ENCODE results near the gene PDXP. TPM values are rescaled to one million over a fixed set of nuclear protein-coding genes. Genes with fewer than 3 reads are reported as not detected.

PDXP gene
- total and polyA plus RNA-seq, 2 of the 13 experiments (the other 11 are each of a cell fraction or from before 2014, with no cell fraction given): 58.2 to 70.6 TPM

DNA sequence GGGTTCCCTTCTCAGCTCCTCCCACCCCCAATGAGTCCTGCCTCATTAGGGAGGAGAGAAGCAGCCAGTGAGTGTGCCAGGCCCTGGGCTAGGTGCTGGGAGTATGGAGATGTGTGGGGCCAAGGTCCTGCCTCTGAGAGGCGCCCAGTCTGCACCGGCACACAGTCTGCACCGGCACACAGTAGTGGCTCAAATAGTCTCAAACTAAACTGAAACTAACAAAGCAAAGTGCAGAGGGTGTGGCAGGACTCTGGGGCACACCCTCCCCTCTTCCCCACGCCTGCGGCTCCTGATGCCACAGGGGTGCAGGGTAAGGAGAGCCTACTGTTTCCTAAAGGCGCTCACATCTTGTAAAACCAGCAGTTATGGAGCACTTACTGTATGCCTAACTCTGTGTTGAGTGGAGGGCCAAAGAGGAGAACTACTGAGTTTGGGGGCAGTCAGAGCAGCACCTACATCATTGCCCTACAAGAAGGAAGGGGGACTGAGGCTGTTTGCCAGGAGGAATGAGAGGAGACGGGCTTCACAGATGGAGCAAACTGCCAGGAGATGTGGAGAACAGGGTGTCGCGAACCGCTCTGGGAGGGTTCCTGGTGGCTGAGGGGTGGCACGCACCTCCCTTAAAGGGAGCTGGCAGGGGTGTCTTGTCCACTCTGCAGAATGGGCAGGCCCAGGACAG is 20.0 kb upstream of the PDXP start (continued):
- TF ChIP-seq, protein P1, sequence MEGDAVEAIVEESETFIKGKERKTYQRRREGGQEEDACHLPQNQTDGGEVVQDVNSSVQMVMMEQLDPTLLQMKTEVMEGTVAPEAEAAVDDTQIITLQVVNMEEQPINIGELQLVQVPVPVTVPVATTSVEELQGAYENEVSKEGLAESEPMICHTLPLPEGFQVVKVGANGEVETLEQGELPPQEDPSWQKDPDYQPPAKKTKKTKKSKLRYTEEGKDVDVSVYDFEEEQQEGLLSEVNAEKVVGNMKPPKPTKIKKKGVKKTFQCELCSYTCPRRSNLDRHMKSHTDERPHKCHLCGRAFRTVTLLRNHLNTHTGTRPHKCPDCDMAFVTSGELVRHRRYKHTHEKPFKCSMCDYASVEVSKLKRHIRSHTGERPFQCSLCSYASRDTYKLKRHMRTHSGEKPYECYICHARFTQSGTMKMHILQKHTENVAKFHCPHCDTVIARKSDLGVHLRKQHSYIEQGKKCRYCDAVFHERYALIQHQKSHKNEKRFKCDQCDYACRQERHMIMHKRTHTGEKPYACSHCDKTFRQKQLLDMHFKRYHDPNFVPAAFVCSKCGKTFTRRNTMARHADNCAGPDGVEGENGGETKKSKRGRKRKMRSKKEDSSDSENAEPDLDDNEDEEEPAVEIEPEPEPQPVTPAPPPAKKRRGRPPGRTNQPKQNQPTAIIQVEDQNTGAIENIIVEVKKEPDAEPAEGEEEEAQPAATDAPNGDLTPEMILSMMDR (CRISPR knock-in tag; IDR thresholded peaks at IDR 0.05): peak; percentile 54
- TF ChIP-seq, protein P2, sequence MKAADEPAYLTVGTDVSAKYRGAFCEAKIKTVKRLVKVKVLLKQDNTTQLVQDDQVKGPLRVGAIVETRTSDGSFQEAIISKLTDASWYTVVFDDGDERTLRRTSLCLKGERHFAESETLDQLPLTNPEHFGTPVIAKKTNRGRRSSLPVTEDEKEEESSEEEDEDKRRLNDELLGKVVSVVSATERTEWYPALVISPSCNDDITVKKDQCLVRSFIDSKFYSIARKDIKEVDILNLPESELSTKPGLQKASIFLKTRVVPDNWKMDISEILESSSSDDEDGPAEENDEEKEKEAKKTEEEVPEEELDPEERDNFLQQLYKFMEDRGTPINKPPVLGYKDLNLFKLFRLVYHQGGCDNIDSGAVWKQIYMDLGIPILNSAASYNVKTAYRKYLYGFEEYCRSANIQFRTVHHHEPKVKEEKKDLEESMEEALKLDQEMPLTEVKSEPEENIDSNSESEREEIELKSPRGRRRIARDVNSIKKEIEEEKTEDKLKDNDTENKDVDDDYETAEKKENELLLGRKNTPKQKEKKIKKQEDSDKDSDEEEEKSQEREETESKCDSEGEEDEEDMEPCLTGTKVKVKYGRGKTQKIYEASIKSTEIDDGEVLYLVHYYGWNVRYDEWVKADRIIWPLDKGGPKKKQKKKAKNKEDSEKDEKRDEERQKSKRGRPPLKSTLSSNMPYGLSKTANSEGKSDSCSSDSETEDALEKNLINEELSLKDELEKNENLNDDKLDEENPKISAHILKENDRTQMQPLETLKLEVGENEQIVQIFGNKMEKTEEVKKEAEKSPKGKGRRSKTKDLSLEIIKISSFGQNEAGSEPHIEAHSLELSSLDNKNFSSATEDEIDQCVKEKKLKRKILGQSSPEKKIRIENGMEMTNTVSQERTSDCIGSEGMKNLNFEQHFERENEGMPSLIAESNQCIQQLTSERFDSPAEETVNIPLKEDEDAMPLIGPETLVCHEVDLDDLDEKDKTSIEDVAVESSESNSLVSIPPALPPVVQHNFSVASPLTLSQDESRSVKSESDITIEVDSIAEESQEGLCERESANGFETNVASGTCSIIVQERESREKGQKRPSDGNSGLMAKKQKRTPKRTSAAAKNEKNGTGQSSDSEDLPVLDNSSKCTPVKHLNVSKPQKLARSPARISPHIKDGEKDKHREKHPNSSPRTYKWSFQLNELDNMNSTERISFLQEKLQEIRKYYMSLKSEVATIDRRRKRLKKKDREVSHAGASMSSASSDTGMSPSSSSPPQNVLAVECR (CRISPR knock-in tag; IDR thresholded peaks at IDR 0.05; ENCODE audit: borderline replicate concordance): no peak; the same call in 1 of the 2 replicates
- TF ChIP-seq ZNF598 (CRISPR knock-in tag; IDR thresholded peaks at IDR 0.05; ENCODE audit: borderline replicate concordance): no peak
- TF ChIP-seq, protein P3, sequence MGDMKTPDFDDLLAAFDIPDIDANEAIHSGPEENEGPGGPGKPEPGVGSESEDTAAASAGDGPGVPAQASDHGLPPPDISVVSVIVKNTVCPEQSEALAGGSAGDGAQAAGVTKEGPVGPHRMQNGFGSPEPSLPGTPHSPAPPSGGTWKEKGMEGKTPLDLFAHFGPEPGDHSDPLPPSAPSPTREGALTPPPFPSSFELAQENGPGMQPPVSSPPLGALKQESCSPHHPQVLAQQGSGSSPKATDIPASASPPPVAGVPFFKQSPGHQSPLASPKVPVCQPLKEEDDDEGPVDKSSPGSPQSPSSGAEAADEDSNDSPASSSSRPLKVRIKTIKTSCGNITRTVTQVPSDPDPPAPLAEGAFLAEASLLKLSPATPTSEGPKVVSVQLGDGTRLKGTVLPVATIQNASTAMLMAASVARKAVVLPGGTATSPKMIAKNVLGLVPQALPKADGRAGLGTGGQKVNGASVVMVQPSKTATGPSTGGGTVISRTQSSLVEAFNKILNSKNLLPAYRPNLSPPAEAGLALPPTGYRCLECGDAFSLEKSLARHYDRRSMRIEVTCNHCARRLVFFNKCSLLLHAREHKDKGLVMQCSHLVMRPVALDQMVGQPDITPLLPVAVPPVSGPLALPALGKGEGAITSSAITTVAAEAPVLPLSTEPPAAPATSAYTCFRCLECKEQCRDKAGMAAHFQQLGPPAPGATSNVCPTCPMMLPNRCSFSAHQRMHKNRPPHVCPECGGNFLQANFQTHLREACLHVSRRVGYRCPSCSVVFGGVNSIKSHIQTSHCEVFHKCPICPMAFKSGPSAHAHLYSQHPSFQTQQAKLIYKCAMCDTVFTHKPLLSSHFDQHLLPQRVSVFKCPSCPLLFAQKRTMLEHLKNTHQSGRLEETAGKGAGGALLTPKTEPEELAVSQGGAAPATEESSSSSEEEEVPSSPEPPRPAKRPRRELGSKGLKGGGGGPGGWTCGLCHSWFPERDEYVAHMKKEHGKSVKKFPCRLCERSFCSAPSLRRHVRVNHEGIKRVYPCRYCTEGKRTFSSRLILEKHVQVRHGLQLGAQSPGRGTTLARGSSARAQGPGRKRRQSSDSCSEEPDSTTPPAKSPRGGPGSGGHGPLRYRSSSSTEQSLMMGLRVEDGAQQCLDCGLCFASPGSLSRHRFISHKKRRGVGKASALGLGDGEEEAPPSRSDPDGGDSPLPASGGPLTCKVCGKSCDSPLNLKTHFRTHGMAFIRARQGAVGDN (CRISPR knock-in tag; IDR thresholded peaks at IDR 0.05): peak; percentile 57
- no peak for TF ChIP-seq RFX3 (CRISPR knock-in tag; IDR thresholded peaks at IDR 0.05)
- no peak for TF ChIP-seq REPIN1 (CRISPR knock-in tag; IDR thresholded peaks at IDR 0.05; ENCODE audit: borderline replicate concordance, low read depth)
- peak; percentile 93; the same call in 1 of the 2 replicates for TF ChIP-seq ZNF761 (CRISPR knock-in tag; conservative IDR thresholded peaks at IDR 0.05)
- no peak for TF ChIP-seq ZNF225 (CRISPR knock-in tag; IDR thresholded peaks at IDR 0.05)
- no peak for TF ChIP-seq NPAS2 (CRISPR knock-in tag; IDR thresholded peaks at IDR 0.05; ENCODE audit: borderline replicate concordance)
- no peak for TF ChIP-seq SOX13 (IDR thresholded peaks at IDR 0.05)
- no peak for TF ChIP-seq SOX13 (CRISPR knock-in tag; conservative IDR thresholded peaks at IDR 0.05 in 1 of 2, IDR thresholded peaks at IDR 0.05 in 1 of 2)
- TF ChIP-seq ZKSCAN8 (CRISPR knock-in tag; IDR thresholded peaks at IDR 0.05; ENCODE audit: borderline replicate concordance): peak; percentile 98
- TF ChIP-seq, protein P4, sequence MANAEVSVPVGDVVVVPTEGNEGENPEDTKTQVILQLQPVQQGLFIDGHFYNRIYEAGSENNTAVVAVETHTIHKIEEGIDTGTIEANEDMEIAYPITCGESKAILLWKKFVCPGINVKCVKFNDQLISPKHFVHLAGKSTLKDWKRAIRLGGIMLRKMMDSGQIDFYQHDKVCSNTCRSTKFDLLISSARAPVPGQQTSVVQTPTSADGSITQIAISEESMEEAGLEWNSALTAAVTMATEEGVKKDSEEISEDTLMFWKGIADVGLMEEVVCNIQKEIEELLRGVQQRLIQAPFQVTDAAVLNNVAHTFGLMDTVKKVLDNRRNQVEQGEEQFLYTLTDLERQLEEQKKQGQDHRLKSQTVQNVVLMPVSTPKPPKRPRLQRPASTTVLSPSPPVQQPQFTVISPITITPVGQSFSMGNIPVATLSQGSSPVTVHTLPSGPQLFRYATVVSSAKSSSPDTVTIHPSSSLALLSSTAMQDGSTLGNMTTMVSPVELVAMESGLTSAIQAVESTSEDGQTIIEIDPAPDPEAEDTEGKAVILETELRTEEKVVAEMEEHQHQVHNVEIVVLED (CRISPR knock-in tag; IDR thresholded peaks at IDR 0.05; ENCODE audit: borderline replicate concordance): 0 out of 2 replicates have a peak, but pooled peaks have one; percentile 27
- peak; percentile 56; the same call in 1 of the 2 replicates for TF ChIP-seq TBX2 (CRISPR knock-in tag; IDR thresholded peaks at IDR 0.05; ENCODE audit: borderline replicate concordance)
- TF ChIP-seq ZNF292 (CRISPR knock-in tag; IDR thresholded peaks at IDR 0.05; ENCODE audit: borderline replicate concordance, low read depth): peak; percentile 59; the same call in 1 of the 2 replicates
- TF ChIP-seq ZNF749 (CRISPR knock-in tag; IDR thresholded peaks at IDR 0.05; ENCODE audit: borderline replicate concordance): no peak

All from HepG2 (cell line).